ENCODE results near the gene BORCS5. TPM values are rescaled to one million over a fixed set of nuclear protein-coding genes. Genes with fewer than 3 reads are reported as not detected.

The BORCS5 gene
- total RNA-seq, 1 donor from 2014 or later: 12.7 TPM

- TF ChIP-seq CTCF (IDR thresholded peaks at IDR 0.05; ENCODE audit: insufficient read depth, low read length, poor library complexity, severe bottlenecking): no peak
- H3K27me3 ChIP-seq (ENCODE audit: control insufficient read depth, insufficient read depth, low read length): no peaks in the 10 kb centered on the region
- no peak overlapping the region for H3K4me3 ChIP-seq (ENCODE audit: low read depth, low read length)
- no peak for DNase-seq (ENCODE audit: low read depth)
- no peaks in the 10 kb centered on the region for H3K36me3 ChIP-seq (ENCODE audit: control insufficient read depth, insufficient read depth, low read length)
Observed at GRCh38 chr12:12454315-12454714, 97.4 kb downstream of the BORCS5 start.

- Histone ChIP-seq H3K36me3 (ENCODE audit: control insufficient read depth, insufficient read depth, low read length) (no peaks in the 10 kb centered on the region), H3K4me3 (ENCODE audit: low read depth, low read length) (no peak overlapping the region), H3K27me3 (ENCODE audit: control insufficient read depth, insufficient read depth, low read length) (no peaks in the 10 kb centered on the region)
- no peak for TF ChIP-seq CTCF (IDR thresholded peaks at IDR 0.05; ENCODE audit: insufficient read depth, low read length, poor library complexity, severe bottlenecking)
- no peak for DNase-seq (ENCODE audit: low read depth)
Observed at GRCh38 chr12:12456637-12457036, 99.8 kb downstream of the BORCS5 start.

GRCh38 chr12:12460935-12461922 lies 104.4 kb downstream of the BORCS5 start:
- H3K4me3 ChIP-seq (ENCODE audit: low read depth, low read length): no peak overlapping the region
- H3K36me3 ChIP-seq (ENCODE audit: control insufficient read depth, insufficient read depth, low read length): no peaks in the 10 kb centered on the region
- no peak for TF ChIP-seq CTCF (IDR thresholded peaks at IDR 0.05; ENCODE audit: insufficient read depth, low read length, poor library complexity, severe bottlenecking)
- no peak for DNase-seq (ENCODE audit: low read depth)
- H3K27me3 ChIP-seq (ENCODE audit: control insufficient read depth, insufficient read depth, low read length): no peaks in the 10 kb centered on the region

- no peak for TF ChIP-seq CTCF (IDR thresholded peaks at IDR 0.05; ENCODE audit: insufficient read depth, low read length, poor library complexity, severe bottlenecking)
- H3K4me3 ChIP-seq (ENCODE audit: low read depth, low read length): no peak overlapping the region
- H3K27me3 ChIP-seq (ENCODE audit: control insufficient read depth, insufficient read depth, low read length): no peaks in the 10 kb centered on the region
- DNase-seq (ENCODE audit: low read depth): no peak
- H3K36me3 ChIP-seq (ENCODE audit: control insufficient read depth, insufficient read depth, low read length): no peaks in the 10 kb centered on the region
Observed at GRCh38 chr12:12461923-12462315, 105.0 kb downstream of the BORCS5 start.

GRCh38 chr12:12465522-12465921 lies 108.6 kb downstream of the BORCS5 start:
- no peak for DNase-seq (ENCODE audit: low read depth)
- H3K36me3 ChIP-seq (ENCODE audit: control insufficient read depth, insufficient read depth, low read length): no peaks in the 10 kb centered on the region
- H3K27me3 ChIP-seq (ENCODE audit: control insufficient read depth, insufficient read depth, low read length): no peaks in the 10 kb centered on the region
- no peak overlapping the region for H3K4me3 ChIP-seq (ENCODE audit: low read depth, low read length)
- no peak for TF ChIP-seq CTCF (IDR thresholded peaks at IDR 0.05; ENCODE audit: insufficient read depth, low read length, poor library complexity, severe bottlenecking)
